ENCODE results near the gene TAP1.

GRCh38 chr6:32876603-32877002 lies 23.1 kb upstream of the TAP1 start:
- TF ChIP-seq CTCF (IDR thresholded peaks at IDR 0.05) (no peak), POLR2AphosphoS5 (IDR thresholded peaks at IDR 0.05; ENCODE audit: low read depth, low read length) (no peak), TCF7L2 (IDR thresholded peaks at IDR 0.05; ENCODE audit: low read depth, low read length) (no peak), SIN3A (IDR thresholded peaks at IDR 0.05; ENCODE audit: borderline replicate concordance, insufficient read depth, low read depth, low read length) (no peak), REST (IDR thresholded peaks at IDR 0.05; ENCODE audit: insufficient read depth in 1 of 2, low read depth in 2 of 2, low read length in 1 of 2) (no peak)

All from Panc1 (cell line).